GM18870 (cell line): Measurements from ENCODE around the gene SH3BP4.

Source experiments
- ATAC-seq: cut with Tn5 transposase; IDR thresholded peaks from one replicate; pipeline ENCODE4 v1.9.1; 2021; ENCODE audit warnings: moderate library complexity; ENCODE audit not compliant: unreplicated experiment

Gene SH3BP4

DNA sequence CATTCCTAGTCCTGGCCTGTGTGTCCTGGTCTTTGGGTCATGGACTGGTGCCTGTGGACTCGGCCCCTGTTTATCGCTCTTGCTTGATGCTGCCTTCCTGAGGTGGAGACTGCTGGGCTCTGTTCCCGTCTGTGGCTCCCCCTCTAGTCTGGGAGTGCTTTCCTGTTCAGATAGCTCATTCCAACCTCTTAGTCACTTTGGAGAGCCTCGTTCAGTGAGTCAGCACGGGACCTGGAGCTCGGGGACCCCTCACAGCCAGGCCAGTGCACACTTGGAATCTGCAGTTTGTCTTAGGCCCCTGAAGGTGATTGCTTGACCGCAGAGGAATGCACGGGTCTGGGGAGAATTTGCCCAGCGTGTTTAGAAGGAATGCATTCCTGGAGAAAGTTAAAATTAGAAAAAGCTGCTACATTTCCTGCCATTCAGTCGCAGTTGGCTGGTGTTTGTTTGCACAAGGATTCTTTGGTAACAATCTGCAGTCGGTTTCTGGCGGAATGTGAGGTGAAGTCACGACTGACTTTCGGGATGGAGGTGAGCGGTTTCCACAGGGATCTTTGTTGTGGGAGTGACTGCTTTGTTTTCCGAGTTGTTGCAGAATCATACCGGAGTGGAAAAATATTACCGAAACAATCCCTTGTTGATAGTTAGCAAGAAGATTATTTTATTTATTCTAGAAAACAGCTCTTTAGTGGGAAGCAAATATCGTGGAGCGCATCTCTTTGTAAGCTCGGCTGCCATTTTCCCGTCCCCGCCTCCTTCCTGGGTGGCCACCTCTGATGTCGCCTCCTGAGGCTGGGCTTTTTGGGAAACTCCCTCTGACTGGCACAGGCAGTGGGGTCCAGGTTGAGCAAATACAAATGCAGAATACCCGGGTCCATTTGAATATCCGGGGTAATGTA is 29.6 kb downstream of the SH3BP4 start:
- no peak for ATAC-seq

DNA sequence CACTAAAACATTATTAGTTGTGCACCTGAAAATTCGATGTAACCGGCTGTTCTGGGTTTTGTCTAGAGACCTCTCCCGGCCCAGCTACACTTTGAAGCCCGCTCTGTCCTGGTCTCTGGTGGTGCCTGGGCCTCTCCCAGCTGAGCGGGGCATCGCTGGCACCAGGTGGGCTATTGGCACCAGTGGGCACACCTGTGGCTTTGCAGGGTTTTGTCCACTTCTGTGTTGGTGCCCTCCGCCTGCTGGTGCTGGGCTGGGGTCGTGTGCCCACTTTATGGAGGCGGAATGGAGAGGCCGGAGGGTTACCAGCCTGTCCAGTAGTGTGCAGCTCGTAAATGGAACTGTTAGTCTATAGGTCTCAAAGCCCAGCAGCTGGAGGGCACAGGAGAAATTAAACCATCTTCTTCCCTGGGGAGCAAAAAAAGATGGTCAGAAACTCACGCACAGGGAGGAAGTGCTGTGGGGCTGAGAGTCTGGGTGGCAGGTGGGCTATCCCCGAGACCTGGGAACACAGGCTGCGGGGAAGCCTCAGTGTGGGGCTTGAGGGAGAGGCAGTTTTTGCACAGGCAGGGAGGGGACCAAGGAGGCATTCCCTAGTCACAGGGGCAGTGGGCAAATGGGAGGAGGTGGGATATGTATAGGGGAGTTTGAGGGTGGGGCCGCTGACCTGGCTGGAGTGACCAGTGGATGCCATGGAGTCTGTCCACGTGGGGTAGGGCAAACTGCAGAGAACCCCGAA is 30.4 kb downstream of the SH3BP4 start:
- no peak for ATAC-seq

- ATAC-seq = no peak
Measured at GRCh38 chr2:234983011-234983726, 31.4 kb downstream of the SH3BP4 start.

DNA sequence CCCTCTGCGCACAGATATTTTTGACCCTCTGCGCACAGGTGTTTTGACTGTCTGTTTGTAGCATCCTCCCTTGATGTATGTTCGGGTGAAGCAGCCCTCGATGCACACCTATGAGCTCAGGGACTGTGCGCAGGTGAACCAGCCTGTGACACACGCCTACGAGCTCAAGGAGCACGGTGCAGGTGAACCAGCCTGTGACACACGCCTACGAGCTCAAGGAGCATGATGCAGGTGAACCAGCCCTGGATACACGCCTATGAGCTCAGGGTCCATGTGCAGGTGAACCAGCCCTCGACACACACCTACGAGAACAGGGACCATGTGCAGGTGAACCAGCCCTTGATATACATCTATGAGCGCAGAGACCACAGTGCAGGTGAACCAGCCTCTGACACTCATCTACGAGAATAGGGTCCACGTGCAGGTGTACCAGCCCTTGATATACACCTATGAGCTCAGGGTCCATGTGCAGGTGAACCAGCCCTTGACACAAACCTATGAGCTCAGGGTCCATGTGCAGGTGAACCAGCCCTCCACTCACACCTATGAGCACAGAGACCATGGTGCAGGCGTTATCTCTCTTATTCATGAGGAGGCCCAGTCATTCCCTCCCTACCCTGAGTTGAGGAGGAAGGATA is 33.9 kb downstream of the SH3BP4 start:
- no peak for ATAC-seq

- no peak for ATAC-seq
Measured at GRCh38 chr2:234986390-234986789, 34.6 kb downstream of the SH3BP4 start.

DNA sequence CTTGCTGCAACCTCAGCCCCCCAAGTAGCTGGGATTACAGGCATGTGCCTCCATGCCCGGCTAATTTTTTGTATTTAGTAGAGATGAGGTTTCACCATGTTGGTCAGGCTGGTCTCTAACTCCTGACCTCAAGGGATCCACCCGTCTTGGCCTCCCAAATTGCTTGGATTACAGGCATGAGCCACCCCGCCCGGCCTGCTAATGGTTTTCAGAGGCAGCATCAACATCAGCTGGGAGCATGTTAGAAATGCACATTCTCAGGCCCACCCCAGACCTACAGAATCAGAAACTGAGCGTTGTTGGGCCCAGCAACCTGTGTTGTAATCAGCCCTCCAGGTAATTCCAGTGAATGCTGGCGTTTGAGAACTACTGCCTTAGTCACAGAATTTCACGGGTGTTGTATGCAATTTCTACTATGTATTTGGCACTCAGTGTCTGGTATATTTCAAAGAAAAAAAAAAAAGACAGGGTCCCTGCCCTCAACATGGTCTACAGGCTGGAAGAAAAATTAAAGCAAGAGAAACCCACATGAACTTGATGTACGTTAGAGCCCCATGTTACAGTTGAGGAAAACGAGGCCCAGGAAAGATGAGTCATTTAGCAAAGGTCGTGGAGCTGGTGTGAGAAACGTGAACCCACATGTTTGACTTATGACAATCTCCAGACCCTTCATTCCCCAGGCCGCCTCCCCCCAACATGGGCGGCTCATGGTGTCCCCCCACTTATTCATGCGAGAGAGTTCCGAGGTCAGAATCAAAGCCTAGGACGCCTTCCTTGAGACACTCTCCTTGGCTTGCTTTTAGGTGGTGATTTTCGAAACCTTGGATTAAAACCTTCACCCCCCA is 35.3 kb downstream of the SH3BP4 start:
- no peak for ATAC-seq

- ATAC-seq = no peak
Measured at GRCh38 chr2:234987754-234988153, 35.9 kb downstream of the SH3BP4 start.

DNA sequence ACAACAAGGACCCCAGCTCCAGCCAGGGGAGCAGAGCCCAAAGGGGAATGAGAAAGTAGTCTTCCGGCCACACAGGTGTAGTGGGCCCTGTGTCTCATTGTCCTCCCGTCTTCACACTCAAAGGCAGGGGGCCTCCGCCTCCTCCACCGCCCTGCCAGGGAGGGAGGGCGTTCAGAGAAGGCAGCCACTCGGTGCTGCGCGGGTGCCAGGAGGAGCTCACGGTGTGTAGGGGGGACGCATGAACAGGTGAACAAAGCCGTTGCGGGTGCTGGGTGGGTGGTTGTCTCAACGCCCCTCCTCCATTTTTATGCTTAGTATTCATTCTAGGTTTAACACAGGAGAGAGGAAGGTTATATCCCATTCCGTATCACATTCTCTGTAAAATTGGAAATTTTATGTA is 36.7 kb downstream of the SH3BP4 start:
- ATAC-seq = no peak

DNA sequence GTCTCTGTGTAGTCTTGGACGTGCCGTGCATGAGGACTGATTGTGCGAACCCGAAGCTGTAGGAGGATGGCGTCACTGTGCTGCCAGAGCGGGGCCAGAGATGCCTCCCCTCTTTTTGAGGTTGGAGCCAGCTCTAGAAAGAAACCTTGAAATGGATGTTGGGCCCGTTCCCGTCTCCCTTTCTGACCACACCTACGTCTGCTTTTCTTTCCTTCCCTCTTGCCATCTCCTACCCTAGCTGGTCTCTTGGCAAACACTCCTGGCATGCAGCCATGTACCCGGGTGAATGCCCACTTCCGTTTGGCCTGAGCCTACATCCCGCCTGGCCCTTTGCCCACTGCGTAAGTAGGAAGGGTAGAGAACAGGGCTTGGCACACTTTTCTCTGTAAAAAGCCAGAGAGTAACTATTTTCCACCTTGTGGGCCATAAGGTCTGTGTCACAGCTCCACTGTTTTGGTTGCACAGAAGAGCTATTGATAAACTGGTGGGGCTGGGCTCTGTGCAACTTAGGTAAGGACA is 37.4 kb downstream of the SH3BP4 start:
- no peak for ATAC-seq

DNA sequence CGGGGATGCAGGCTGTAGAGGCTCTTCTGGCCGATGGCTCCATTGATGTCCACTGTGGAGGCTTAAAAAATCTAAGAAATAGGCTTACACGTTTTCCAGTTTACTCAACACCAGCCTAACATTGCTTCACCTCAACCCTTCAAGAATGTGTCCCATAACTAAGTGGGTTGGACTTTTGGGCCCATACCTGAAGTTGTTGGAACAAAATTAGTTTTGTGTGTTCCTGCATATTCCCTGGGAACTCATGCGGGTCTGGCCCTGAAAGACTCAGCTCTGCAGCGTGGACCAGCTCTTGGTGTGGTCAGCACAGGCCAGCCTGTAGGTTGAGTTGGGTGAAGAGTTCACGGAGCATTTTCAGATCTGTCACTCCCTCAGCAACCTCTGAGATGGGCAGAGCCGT is 38.5 kb downstream of the SH3BP4 start:
- no peak for ATAC-seq

GRCh38 chr2:234991290-234991689 is 39.5 kb downstream of the SH3BP4 start:
- ATAC-seq = no peak

DNA sequence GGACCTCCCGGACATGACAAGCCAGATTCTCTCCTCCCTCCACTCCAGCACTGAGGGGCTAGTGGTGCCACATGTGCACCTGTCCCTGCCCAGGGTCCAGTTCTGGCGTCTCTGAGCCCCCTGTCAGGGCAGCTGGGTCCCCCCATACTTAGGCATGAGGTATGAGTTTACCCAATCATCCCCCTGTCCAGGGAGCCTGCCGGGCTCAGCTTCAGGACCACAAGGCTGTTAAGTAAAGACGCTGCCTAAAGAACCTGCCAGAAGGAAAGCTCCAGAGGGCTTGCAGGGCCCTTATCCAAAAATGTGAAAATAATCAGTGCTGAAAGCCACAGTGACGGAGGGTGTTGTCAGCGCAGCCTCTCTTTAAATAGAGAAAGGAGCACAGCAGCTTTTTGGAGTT is 40.0 kb downstream of the SH3BP4 start:
- no peak for ATAC-seq

DNA sequence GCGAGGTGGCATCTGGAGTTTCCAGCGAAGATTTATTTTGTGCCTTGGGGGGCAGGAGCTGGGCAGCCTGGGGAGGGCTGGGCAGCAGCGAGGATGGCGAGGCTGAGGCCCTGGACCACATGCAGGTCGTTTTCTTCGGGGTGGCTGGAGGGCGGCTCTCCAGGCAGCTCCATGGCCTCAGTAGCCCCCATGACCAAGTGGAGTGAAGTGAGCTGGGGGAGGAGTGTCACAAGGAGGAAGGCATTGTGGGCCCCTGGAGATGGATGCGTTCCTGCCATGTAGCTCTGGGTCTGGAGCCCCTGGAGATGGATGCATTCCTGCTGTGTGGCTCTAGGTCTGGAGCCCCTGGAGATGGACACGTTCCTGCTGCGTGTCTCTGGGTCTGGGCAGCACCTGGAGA is 40.4 kb downstream of the SH3BP4 start:
- ATAC-seq = no peak

DNA sequence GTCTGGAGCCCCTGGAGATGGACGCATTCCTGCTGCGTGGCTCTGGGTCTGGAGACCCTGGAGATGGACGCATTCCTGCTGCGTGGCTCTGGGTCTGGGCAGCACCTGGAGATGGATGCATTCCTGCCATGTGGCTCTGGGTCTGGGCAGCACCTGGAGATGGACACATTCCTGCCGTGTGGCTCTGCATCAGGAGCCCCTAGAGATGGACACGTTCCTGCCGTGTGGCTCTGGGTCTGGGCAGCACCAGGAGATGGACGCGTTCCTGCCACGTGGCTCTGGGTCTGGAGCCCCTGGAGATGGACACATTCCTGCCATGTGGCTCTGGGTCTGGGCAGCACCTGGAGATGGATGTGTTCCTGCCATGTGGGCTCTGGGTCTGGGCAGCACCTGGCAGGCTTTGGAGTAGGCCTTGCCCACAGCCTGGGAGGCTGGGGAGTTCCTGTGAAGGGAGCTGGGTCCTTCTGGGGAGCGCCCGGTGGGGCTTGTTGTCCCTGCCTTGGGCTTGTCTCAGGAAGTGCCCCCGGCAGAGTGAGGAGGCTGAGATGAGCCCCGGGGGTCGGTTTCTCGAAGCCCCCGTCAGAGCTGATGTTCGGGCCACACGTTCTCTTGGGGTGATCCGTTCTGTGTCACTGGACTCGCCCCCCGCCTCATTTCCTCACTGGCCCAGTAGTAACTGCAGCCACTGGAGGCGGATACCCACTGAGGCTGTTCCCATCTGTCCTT is 41.0 kb downstream of the SH3BP4 start:
- no peak for ATAC-seq

GRCh38 chr2:234993541-234993981 is 41.7 kb downstream of the SH3BP4 start:
- ATAC-seq = no peak

- ATAC-seq = no peak
Measured at GRCh38 chr2:234994438-234995321, 42.9 kb downstream of the SH3BP4 start.

GRCh38 chr2:234995332-234996068 is 43.7 kb downstream of the SH3BP4 start:
- ATAC-seq = no peak
